Mammary epithelial cell (primary cell): ENCODE results near the gene FANK1.
A peak's percentile ranks its signal among the peaks of the same experiment; 100 is the strongest.

Experiments used
- EZH2 ChIP-seq: IDR thresholded peaks from 2 replicates; pipeline ENCODE4 v1.6.1; 2012; ENCODE audit warnings: low read length, inconsistent platforms, borderline replicate concordance
- TF ChIP-seq, protein P1 (sequence below), 2 donors: IDR thresholded peaks in 1 of 2; conservative IDR thresholded peaks in 1 of 2; 2 replicates each; pipeline ENCODE4 v1.5.1; 2011 to 2012; ENCODE audit warnings: inconsistent platforms in 2 of 2, low read length in 2 of 2, mild to moderate bottlenecking in 2 of 2, control low read depth in 1 of 2, low read depth in 1 of 2; ENCODE audit not compliant: insufficient read depth in 1 of 2; ENCODE audit errors: extremely low read depth in 1 of 2

DNA sequence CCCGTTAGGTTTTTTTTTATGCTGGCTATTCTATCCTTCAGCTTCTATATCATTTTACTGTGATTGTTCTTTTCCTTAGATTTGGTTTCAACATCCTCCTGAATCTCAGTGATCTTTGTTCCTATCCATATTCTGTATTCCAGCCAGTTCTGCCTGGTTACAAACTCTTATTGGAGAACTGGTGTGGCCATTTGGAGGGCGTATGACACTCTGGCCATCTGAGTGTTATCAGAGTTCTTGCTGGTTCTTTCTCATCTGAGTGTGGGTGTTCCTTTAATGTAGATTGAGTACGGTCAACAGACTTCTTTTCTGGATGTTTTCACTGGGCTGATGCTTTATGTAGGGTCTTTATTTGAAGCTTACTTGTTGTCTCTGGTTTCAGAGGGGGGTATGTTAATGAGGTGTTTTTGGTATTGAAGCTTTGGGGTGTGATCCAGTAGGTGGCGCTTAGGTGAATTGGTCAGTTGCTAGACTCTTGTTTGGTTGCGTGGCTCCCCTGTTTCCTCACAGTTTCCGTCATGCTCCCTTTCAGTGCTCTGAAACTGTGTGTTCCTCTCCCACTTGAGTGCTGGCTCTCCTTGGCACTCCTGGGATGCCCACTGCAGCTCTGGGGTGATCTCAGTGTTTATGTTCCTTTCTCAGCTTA, 80.7 kb downstream of the FANK1 start:
- no peak for TF ChIP-seq EZH2
- TF ChIP-seq, protein P1, sequence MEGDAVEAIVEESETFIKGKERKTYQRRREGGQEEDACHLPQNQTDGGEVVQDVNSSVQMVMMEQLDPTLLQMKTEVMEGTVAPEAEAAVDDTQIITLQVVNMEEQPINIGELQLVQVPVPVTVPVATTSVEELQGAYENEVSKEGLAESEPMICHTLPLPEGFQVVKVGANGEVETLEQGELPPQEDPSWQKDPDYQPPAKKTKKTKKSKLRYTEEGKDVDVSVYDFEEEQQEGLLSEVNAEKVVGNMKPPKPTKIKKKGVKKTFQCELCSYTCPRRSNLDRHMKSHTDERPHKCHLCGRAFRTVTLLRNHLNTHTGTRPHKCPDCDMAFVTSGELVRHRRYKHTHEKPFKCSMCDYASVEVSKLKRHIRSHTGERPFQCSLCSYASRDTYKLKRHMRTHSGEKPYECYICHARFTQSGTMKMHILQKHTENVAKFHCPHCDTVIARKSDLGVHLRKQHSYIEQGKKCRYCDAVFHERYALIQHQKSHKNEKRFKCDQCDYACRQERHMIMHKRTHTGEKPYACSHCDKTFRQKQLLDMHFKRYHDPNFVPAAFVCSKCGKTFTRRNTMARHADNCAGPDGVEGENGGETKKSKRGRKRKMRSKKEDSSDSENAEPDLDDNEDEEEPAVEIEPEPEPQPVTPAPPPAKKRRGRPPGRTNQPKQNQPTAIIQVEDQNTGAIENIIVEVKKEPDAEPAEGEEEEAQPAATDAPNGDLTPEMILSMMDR (conservative IDR thresholded peaks at IDR 0.05 in 1 of 2, IDR thresholded peaks at IDR 0.05 in 1 of 2; ENCODE audit: extremely low read depth in 1 of 2, insufficient read depth in 1 of 2, low read depth in 1 of 2, low read length in 2 of 2), result peak in 1 of 2 donors; percentile 18
